DND-41 (cell line): ENCODE data around the gene ABCG4.

Source experiments
- CTCF ChIP-seq: IDR thresholded peaks from 2 replicates; pipeline ENCODE4 v1.5.1; 2012; ENCODE audit warnings: borderline replicate concordance, low read length, moderate library complexity, mild to moderate bottlenecking; ENCODE audit not compliant: poor library complexity, severe bottlenecking; ENCODE audit errors: extremely low read depth
- EZH2 ChIP-seq: IDR thresholded peaks from 3 replicates; pipeline ENCODE4 v1.6.1; 2012; ENCODE audit warnings: borderline replicate concordance, low read depth, mild to moderate bottlenecking, moderate library complexity, low read length, inconsistent platforms; ENCODE audit not compliant: severe bottlenecking

DNA sequence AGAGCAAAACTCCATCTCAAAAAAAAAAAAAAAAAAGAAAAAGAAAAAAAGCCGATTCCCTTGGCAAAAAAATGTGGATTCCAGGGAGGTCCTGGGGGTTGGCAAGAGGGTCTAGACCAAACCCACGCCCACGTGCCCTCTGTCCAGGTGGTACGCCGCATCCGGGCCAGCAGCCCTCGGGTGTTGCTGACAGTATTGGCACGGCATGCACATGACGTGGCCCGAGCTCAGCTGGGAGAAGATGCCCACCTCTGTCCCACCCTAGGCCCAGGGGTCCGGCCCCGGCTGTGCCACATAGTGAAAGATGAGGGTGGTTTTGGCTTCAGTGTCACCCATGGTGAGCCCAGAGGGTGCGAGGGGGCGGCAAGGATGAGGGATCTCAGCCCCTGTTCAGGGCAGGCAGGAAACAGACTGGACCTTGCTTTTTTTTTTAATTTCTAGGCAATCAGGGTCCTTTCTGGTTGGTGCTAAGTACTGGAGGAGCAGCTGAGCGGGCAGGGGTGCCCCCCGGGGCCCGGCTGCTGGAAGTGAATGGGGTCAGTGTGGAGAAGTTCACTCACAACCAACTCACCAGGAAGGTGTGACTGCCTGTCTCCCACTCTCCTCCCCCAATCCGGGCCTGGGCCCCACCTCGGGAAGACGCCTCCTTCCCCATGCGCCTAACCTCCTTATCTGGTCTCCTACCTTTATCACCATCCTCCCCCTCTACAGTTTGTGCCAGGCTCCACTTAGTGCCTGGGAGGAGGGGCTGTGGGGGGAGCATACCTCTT, 38.5 kb downstream of the ABCG4 start:
- TF ChIP-seq EZH2 (no peak), CTCF (no peak)
